ENCODE data around the gene SBF2. TPM values are rescaled to one million over a fixed set of nuclear protein-coding genes. Genes with fewer than 3 reads are reported as not detected.

Gene SBF2
- total RNA-seq, 1 donor from 2014 or later: 44.9 TPM

- no peak for DNase-seq (ENCODE audit: low spot score, unreplicated experiment)
- H3K9me3 Mint-ChIP-seq (ENCODE audit: low read depth): peaks cover 10% of the 10 kb centered on the region
- no peaks in the 10 kb centered on the region for H3K27me3 Mint-ChIP-seq
- H3K4me3 Mint-ChIP-seq (ENCODE audit: low read depth): no peak overlapping the region
- H3K27ac Mint-ChIP-seq: peak overlapping the region; percentile 1
- H3K36me3 Mint-ChIP-seq (ENCODE audit: insufficient read depth): peaks cover 35% of the 10 kb centered on the region
- TF ChIP-seq, protein P1, sequence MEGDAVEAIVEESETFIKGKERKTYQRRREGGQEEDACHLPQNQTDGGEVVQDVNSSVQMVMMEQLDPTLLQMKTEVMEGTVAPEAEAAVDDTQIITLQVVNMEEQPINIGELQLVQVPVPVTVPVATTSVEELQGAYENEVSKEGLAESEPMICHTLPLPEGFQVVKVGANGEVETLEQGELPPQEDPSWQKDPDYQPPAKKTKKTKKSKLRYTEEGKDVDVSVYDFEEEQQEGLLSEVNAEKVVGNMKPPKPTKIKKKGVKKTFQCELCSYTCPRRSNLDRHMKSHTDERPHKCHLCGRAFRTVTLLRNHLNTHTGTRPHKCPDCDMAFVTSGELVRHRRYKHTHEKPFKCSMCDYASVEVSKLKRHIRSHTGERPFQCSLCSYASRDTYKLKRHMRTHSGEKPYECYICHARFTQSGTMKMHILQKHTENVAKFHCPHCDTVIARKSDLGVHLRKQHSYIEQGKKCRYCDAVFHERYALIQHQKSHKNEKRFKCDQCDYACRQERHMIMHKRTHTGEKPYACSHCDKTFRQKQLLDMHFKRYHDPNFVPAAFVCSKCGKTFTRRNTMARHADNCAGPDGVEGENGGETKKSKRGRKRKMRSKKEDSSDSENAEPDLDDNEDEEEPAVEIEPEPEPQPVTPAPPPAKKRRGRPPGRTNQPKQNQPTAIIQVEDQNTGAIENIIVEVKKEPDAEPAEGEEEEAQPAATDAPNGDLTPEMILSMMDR (IDR thresholded peaks at IDR 0.05; ENCODE audit: unreplicated experiment): no peak
- H3K4me1 Mint-ChIP-seq (ENCODE audit: low read depth): peaks cover 3% of the 10 kb centered on the region
Observed at GRCh38 chr11:9736365-9736764, 557.7 kb downstream of the SBF2 start.

DNA sequence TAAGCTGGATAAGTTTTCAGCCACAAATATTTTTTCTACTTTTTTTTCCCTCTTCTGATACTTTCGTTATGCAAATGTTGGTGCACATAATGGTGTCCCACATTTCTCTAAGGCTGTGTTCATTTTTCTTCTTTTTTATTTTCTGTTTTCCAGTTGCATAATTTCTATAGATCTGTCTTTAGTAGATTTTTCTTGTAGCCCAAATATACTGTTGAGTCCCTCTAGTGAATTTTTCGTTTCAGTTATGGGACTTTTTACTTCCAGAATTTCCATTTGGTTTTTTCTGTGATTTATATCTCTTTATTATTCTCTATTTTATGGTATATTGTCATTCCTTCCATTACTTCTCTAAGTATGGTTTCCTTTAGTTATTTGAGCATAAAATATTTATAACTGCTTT lies 558.1 kb downstream of the SBF2 start:
- H3K27me3 Mint-ChIP-seq: no peaks in the 10 kb centered on the region
- peaks cover 33% of the 10 kb centered on the region for H3K36me3 Mint-ChIP-seq (ENCODE audit: insufficient read depth)

DNA sequence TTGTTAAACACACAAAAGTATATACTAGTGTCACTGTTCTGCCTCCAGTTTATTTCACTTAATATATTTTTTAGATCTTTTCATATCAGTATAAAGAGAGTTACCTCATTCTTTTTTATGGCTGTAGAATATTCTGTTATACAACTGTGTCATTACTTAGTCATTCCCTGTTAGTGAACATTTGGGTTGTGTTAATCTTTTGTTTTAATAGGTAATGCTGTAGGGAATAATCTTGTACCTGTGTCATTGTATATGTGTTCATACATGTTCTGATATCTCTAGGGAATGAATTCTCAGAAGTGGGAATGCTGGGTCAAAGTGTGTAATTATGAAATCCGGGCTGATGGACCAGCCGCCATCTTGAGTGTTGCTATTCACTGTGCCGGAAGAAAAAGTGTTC lies 558.8 kb downstream of the SBF2 start:
- Mint-ChIP-seq H3K4me1 (ENCODE audit: low read depth) (peaks cover 6% of the 10 kb centered on the region), H3K27me3 (no peaks in the 10 kb centered on the region), H3K4me3 (ENCODE audit: low read depth) (no peak overlapping the region), H3K27ac (no peak overlapping the region), H3K36me3 (ENCODE audit: insufficient read depth) (peaks cover 33% of the 10 kb centered on the region), H3K9me3 (ENCODE audit: low read depth) (peaks cover 10% of the 10 kb centered on the region)
- DNase-seq (ENCODE audit: low spot score, unreplicated experiment): no peak
- TF ChIP-seq, protein P1 (IDR thresholded peaks at IDR 0.05; ENCODE audit: unreplicated experiment): no peak

More for the DNA sequence above, 558.1 kb downstream of the SBF2 start:
- no peak overlapping the region for H3K4me3 Mint-ChIP-seq (ENCODE audit: low read depth)
- peaks cover 10% of the 10 kb centered on the region for H3K9me3 Mint-ChIP-seq (ENCODE audit: low read depth)
- no peak for DNase-seq (ENCODE audit: low spot score, unreplicated experiment)
- peaks cover 6% of the 10 kb centered on the region for H3K4me1 Mint-ChIP-seq (ENCODE audit: low read depth)
- H3K27ac Mint-ChIP-seq: peak overlapping the region; percentile 81
- TF ChIP-seq, protein P1 (IDR thresholded peaks at IDR 0.05; ENCODE audit: unreplicated experiment): no peak

- no peak for DNase-seq (ENCODE audit: low spot score, unreplicated experiment)
- Mint-ChIP-seq H3K27me3 (no peaks in the 10 kb centered on the region), H3K27ac (no peak overlapping the region), H3K4me1 (ENCODE audit: low read depth) (peaks cover 6% of the 10 kb centered on the region), H3K36me3 (ENCODE audit: insufficient read depth) (peaks cover 24% of the 10 kb centered on the region), H3K4me3 (ENCODE audit: low read depth) (no peak overlapping the region), H3K9me3 (ENCODE audit: low read depth) (peaks cover 10% of the 10 kb centered on the region)
- TF ChIP-seq, protein P1 (IDR thresholded peaks at IDR 0.05; ENCODE audit: unreplicated experiment): no peak
Observed at GRCh38 chr11:9733212-9733611, 560.8 kb downstream of the SBF2 start.

- no peak for DNase-seq (ENCODE audit: low spot score, unreplicated experiment)
- H3K36me3 Mint-ChIP-seq (ENCODE audit: insufficient read depth): peaks cover 22% of the 10 kb centered on the region
- H3K4me1 Mint-ChIP-seq (ENCODE audit: low read depth): peaks cover 6% of the 10 kb centered on the region
- H3K27me3 Mint-ChIP-seq: no peaks in the 10 kb centered on the region
- H3K27ac Mint-ChIP-seq: no peak overlapping the region
- no peak overlapping the region for H3K4me3 Mint-ChIP-seq (ENCODE audit: low read depth)
- peaks cover 10% of the 10 kb centered on the region for H3K9me3 Mint-ChIP-seq (ENCODE audit: low read depth)
- TF ChIP-seq, protein P1 (IDR thresholded peaks at IDR 0.05; ENCODE audit: unreplicated experiment): no peak
Observed at GRCh38 chr11:9732453-9732852, 561.6 kb downstream of the SBF2 start.
